Activated naive CD8-positive, alpha-beta T cell treated with anti-CD3 and anti-CD28 coated beads, Interleukin-2, amount 50 U/mL, for 16 hours (primary cell): ENCODE results near the gene CACNA1D.

Source experiments
- DNase-seq: peaks from one replicate; pipeline ENCODE4 v3.0.0-alpha.2; 2020; ENCODE audit warnings: low read depth, low spot score

The CACNA1D gene

GRCh38 chr3:53750253-53751210 lies 256.1 kb downstream of the CACNA1D start:
- DNase-seq = no peak

- no peak for DNase-seq
Observed at GRCh38 chr3:53753518-53754183, 259.2 kb downstream of the CACNA1D start.

GRCh38 chr3:53754325-53754724 lies 259.9 kb downstream of the CACNA1D start:
- DNase-seq = no peak

DNA sequence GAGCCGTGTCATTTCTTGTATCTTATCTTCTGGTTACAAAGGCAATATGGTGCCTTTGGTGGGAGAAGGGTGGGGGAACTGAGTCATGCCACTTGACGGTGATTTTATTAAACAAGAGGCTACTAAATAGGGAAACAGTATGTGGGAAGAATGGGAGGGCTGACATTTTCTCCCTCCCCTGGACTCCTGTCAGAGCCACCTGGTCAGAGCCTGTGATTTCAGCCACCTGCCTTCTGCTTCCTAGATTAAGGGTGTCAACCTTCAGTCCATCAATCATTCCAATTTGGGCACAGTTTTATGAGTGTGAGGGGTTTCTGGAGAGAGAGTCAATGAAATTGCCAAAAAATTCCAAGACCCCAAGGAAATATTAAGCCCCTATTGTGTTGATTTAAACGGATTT lies 264.4 kb downstream of the CACNA1D start:
- no peak for DNase-seq

DNA sequence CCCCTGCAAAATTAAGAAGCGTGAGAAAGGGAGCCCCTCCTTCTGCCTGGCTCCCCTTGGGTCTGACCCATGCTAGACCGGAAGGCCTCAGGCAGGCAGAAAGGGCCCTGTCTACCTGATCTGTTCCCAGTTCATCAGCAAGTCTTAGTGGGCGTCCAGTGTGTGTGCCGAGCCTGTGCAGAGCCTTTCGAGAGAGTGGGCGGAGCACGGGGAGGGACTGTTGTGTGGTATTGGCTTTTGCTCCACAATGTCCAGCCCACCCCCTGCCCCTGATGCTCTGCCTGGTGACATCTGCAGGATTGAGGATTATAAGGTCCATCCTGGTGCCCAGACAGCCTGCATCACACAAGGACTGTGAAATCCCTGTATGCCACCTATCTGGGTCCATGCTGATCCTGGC lies 268.9 kb downstream of the CACNA1D start:
- DNase-seq = no peak

DNA sequence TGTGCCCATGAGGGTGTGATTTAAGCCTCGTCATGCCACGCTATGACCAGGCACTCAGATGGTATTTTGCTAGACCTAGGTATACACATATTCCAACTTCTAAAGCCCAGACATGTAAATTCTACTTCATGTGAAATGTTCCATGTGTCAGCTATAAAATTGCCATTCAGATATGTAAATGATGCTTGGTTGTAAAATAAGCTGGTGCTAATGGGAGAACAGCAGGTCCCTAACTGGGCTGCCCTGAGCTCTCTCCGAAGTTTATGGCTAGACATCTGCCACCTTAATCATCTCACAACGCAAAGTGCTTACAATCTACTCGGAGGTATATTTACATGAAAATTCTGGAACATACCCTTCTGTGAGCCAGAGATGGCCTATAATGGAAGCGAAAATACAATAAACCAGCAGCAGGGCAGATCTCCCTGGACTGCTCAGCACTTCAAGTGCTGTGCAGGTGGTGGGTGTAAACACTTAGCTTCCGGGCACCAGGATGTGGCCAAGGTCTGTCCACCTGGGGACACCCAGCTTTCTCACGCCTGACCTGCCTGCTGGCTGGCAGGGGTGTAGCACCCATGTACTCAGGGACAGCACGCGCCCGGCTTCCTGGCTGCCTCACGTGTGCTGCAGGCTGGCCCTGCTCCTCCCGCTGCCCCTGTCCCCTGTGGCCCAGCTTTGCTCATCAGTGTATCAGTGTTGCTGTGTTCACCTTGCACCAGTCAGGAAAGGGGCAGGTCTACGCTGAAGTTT lies 269.8 kb downstream of the CACNA1D start:
- no peak for DNase-seq

DNA sequence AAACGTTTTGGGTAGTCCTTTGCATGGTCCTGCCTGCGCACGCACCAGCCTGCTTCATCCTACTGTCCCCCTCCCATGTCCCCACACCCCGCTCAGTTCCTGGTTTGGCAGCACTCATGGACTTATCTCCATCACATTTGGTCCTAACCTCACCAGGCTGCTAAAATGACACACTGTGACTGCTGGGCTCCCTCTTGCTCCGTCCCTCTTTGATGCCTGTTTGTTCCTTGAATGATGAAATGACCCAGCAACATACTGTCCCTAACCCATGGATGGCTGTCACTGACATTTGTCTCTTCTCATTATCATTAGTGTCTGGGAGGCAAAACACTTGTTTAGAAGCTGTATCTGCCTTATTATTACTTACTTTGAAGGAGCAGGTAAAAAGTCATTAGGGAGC lies 271.3 kb downstream of the CACNA1D start:
- no peak for DNase-seq

- DNase-seq = no peak
Observed at GRCh38 chr3:53766706-53767105, 272.3 kb downstream of the CACNA1D start.

DNA sequence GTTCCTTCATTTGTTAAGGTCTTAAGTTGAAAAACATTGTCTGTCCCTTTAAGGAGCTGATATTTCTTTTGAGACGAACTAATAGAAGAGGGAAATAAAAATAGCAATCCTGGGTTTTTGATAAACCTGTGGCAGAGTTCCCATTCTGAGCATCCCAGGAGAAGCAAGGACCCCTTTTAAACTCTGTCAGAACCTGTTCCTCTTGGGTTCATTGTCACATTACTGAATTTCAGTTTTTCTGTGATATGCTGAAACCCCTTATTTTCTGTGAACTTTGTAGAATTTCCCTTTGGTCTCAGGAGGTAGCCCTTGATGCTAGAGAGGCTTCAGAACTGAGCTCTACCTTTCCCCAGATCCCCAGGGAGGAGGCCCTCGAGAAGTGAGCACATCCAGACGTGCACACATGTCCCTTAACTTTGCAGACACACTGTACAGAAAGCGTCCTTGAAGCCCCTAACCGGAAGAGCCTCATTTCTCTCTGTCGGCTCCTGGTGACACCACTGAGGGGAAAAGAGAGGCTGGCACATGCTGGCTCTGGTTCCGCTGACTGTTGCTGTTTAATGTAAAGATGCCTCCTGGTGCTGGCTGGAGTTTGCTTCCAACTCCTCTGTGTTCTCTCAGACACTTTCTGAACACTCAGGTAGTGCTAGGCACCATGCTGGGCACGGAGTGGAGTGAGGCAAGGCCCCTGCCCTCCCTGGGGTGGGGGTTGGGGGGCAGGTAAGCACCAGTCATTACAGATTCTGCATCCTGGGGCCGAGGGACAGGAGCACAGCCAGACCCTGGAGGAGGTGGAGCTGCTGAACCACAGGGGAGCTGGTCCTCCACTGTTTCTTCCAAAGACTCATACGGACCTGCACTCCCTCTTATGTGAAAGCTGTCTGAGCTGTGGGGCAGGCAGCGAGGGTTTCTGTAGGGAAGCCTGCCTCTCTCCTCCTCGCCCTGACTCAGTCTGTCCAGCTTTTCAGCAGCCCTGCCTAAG lies 274.4 kb downstream of the CACNA1D start:
- no peak for DNase-seq

DNA sequence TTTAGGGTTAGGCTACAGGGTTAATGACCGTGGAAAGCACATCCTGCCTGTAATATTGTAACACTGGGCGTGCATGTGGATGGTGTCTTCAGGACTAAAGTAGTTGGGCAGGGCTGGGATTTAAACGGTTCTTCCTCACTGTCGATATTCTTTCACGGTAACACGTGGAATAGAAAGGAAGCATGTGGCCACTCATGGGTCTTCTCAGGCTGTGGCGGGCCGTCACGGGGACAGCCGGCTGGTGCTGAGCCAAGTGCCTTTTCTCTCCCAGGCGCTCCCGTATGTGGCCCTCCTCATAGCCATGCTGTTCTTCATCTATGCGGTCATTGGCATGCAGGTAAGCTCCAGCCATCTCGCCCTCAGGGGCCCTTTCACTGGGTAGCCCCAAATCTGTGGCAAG lies 278.2 kb downstream of the CACNA1D start:
- DNase-seq = no peak

- no peak for DNase-seq
Observed at GRCh38 chr3:53773021-53773436, 278.6 kb downstream of the CACNA1D start.

DNA sequence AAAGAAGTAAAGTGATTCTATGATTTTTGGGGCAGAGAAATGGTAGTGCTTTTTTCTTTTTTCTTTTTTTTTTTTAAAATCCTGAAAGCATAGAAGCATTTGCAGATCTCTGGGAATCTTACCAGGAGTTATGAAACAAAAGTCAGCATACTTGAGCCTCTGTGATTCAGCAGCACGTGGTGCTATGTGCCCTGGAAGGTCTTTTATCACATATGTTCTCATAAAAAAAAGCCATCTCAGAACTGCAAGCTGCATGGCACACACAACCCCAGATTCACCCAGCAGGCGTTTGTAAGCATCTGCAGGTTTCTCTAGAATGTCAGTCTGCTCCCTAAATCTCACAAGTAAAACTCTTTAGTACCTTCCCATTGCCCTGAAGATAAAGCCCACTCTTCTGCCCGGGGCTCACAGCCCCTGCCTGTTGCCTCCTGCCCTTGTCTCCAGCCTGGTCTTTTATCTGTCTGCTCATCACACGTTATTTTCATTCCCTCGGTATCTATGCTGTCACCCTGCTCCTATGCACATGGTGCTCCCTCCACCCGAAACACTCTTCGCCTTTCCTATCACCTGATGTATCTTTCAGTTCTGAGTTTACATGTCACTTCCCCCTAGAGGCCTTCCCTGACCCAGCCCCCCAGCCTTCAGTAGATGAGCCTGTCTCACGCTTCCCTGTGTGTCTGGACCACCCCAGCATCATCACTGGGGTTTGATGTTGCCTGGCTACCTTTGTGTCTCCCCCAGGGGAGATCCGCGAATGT lies 279.4 kb downstream of the CACNA1D start:
- no peak for DNase-seq

- DNase-seq = no peak
Observed at GRCh38 chr3:53774414-53774813, 280.0 kb downstream of the CACNA1D start.

GRCh38 chr3:53775018-53775417 lies 280.6 kb downstream of the CACNA1D start:
- no peak for DNase-seq

GRCh38 chr3:53775834-53776251 lies 281.4 kb downstream of the CACNA1D start:
- DNase-seq = no peak

DNA sequence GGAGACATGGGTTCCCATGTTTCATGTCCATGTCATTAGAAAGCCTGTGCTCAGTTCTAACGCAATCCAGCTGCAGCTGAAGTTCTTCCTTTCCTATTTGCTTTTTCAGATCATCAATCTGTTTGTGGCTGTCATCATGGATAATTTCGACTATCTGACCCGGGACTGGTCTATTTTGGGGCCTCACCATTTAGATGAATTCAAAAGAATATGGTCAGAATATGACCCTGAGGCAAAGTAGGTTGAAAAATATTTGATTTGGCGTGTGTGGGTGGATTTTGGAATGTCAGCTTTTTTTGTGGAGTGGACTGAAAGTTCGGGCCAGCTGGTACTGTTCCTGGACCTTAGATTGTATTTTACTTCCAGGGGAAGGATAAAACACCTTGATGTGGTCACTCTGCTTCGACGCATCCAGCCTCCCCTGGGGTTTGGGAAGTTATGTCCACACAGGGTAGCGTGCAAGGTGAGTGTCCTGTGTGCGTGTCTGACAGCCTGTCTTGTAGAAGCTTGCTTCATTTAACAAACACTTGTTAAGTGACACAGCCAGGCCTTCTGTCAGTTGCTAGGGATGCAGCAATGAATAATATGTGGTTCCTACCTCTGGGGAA lies 282.2 kb downstream of the CACNA1D start:
- DNase-seq = no peak

DNA sequence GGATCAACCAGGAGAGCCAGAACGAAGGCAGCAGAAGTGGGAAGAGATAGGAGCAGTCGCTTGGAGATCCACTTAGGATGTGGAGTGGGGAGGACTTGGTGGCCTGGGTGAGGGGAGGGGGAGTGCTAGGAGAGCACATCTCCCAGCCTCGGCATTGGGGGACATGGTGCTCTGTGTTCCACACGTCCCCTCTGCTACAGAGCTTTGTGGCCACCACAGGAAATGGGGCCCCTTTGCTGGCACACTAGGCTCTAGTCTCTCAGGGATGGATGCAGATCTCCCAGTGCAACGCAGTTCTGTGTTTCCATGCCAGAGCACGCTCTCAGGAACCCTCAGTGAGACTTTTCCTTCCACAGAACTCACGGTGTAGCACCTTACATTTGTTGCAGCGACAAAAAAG lies 283.1 kb downstream of the CACNA1D start:
- DNase-seq = no peak

- DNase-seq = no peak
Observed at GRCh38 chr3:53778153-53778552, 283.7 kb downstream of the CACNA1D start.

GRCh38 chr3:53780171-53780570 lies 285.8 kb downstream of the CACNA1D start:
- DNase-seq = no peak

GRCh38 chr3:53780806-53781205 lies 286.4 kb downstream of the CACNA1D start:
- no peak for DNase-seq
